Endothelial cell of umbilical vein (primary cell): ENCODE measurements around the gene CTNNA2. TPM values are rescaled to one million over a fixed set of nuclear protein-coding genes. Genes with fewer than 3 reads are reported as not detected.

Experiments
- BruUV-seq: library from RNA; stranded (reverse); fragments of 400-500 nt; replicated peaks from 2 replicates; lab custom pipeline; 2021; lab: Mats Ljungman, UMichigan
- CTCF ChIA-PET: fragments of 300-600, 350-600 bp; sonication (Branson Sonifier 250); formaldehyde crosslinking; loops from one replicate; lab custom pipeline; 2021; ENCODE audit warnings: antibody characterized with exemption, inconsistent platforms; lab: Charles Lee
- POLR2A ChIA-PET: fragments of 300-600, 350-600 bp; sonication (Branson Sonifier 250); formaldehyde crosslinking; loops from one replicate; lab custom pipeline; 2021; ENCODE audit warnings: antibody characterized with exemption, inconsistent platforms; lab: Charles Lee
- DNase-seq: peaks from one replicate; pipeline ENCODE4 v3.0.0-alpha.2; 2011; ENCODE audit warnings: low read depth, low spot score
- FAIRE-seq: peaks from 2 replicates; lab custom pipeline; 2011; peaks lifted over from hg19 to GRCh38; lab: Jason Lieb, UNC
- H2AFZ ChIP-seq: 2 replicates; pipeline ENCODE4 v1.6.0; 2012; ENCODE audit warnings: low read depth, low read length, control low read depth, inconsistent platforms
- H3K27ac ChIP-seq: 2 replicates; pipeline ENCODE4 v1.5.1; 2011; ENCODE audit warnings: low read depth, mild to moderate bottlenecking, control low read depth, low read length, moderate library complexity; ENCODE audit not compliant: insufficient read depth
- H3K27me3 ChIP-seq, 2 experiments: 2 replicates each; pipeline versions ENCODE4 v1.6.0 to v1.6.1; 2011; ENCODE audit warnings: low read length in 2 of 2, mixed read lengths in 1 of 2; ENCODE audit not compliant: control insufficient read depth in 2 of 2, insufficient read depth in 2 of 2
- H3K36me3 ChIP-seq, 2 experiments: 2 replicates in 1 of 2; 3 replicates in 1 of 2; pipeline ENCODE4 v1.5.1; 2011; ENCODE audit warnings: low read length in 2 of 2, mild to moderate bottlenecking in 1 of 2, moderate library complexity in 1 of 2; ENCODE audit not compliant: control insufficient read depth in 2 of 2, insufficient read depth in 2 of 2; ENCODE audit errors: extremely low read depth in 1 of 2
- H3K4me1 ChIP-seq: 3 replicates; pipeline ENCODE4 v1.5.1; 2011; ENCODE audit warnings: mild to moderate bottlenecking, low read length; ENCODE audit not compliant: control insufficient read depth, insufficient read depth; ENCODE audit errors: extremely low read depth
- H3K4me2 ChIP-seq: 2 replicates; pipeline ENCODE4 v1.6.1; 2011; ENCODE audit warnings: low read length, control low read depth, mixed read lengths; ENCODE audit not compliant: insufficient read depth
- H3K4me3 ChIP-seq, 3 experiments: fragments of 200-600 bp in 1 of 3; sonication (generic), shearing (Covaris generic) in 1 of 3; replicated peaks in 1 of 3; 2 replicates each; pipeline ENCODE4 v1.5.1; 2011 to 2016; ENCODE audit warnings: control low read depth in 3 of 3, low read length in 3 of 3, mild to moderate bottlenecking in 2 of 3, inconsistent platforms in 1 of 3, low read depth in 1 of 3, moderate library complexity in 1 of 3; ENCODE audit not compliant: insufficient read depth in 1 of 3
- H3K79me2 ChIP-seq: 2 replicates; pipeline ENCODE4 v1.6.0; 2012; ENCODE audit warnings: low read length, inconsistent platforms; ENCODE audit not compliant: control insufficient read depth, insufficient read depth
- H3K9ac ChIP-seq: replicated peaks from 2 replicates; pipeline ENCODE3; 2011; ENCODE audit warnings: low read length, control low read depth; ENCODE audit not compliant: insufficient read depth; ENCODE audit errors: extremely low read depth
- H3K9me1 ChIP-seq: replicated peaks from 3 replicates; pipeline ENCODE4 v1.6.0; 2011; ENCODE audit warnings: mild to moderate bottlenecking, low read length; ENCODE audit not compliant: control insufficient read depth, insufficient read depth; ENCODE audit errors: extremely low read depth
- H3K9me3 ChIP-seq: replicated peaks from 2 replicates; pipeline ENCODE4 v1.5.1; 2012; ENCODE audit warnings: low read length, inconsistent platforms; ENCODE audit not compliant: control insufficient read depth, insufficient read depth
- H4K20me1 ChIP-seq: replicated peaks from 2 replicates; pipeline ENCODE3; 2011; ENCODE audit warnings: mild to moderate bottlenecking, low read length; ENCODE audit not compliant: control insufficient read depth, insufficient read depth; ENCODE audit errors: extremely low read depth
- CTCF ChIP-seq, 2 donors: IDR thresholded peaks; 1 replicate in 1 of 2; 2 replicates in 1 of 2; pipeline ENCODE4 v1.5.1; 2011; ENCODE audit warnings: low read length in 2 of 2, mild to moderate bottlenecking in 2 of 2, moderate library complexity in 2 of 2, control low read depth in 1 of 2, inconsistent platforms in 1 of 2, low read depth in 1 of 2; ENCODE audit not compliant: insufficient read depth in 1 of 2; ENCODE audit errors: extremely low read depth in 1 of 2
- EZH2 ChIP-seq: IDR thresholded peaks from 2 replicates; pipeline ENCODE4 v1.6.1; 2012; ENCODE audit warnings: borderline replicate concordance, low read depth, mild to moderate bottlenecking, moderate library complexity, low read length, inconsistent platforms; ENCODE audit not compliant: severe bottlenecking
- FOS ChIP-seq: IDR thresholded peaks from 2 replicates; pipeline ENCODE4 v1.6.1; 2011; ENCODE audit warnings: mild to moderate bottlenecking, low read length, moderate library complexity, borderline replicate concordance; ENCODE audit not compliant: insufficient read depth
- GATA2 ChIP-seq: IDR thresholded peaks from 2 replicates; pipeline ENCODE4 v1.7.0; 2011; ENCODE audit warnings: low read depth, mild to moderate bottlenecking, moderate library complexity, mixed read lengths, low read length; ENCODE audit not compliant: insufficient read length, insufficient read depth
- JUN ChIP-seq: IDR thresholded peaks from 2 replicates; pipeline ENCODE4 v1.6.1; 2011; ENCODE audit warnings: borderline replicate concordance, low read depth; ENCODE audit not compliant: insufficient read length, insufficient read depth
- MYC ChIP-seq: IDR thresholded peaks from one replicate; pipeline ENCODE4 v1.6.1; 2011; ENCODE audit warnings: mild to moderate bottlenecking, low read depth, low read length
- POLR2A ChIP-seq: IDR thresholded peaks from 2 replicates; pipeline ENCODE4 v1.6.1; 2012; ENCODE audit warnings: low read depth, mild to moderate bottlenecking, control low read depth, low read length
- POLR2AphosphoS5 ChIP-seq: IDR thresholded peaks from 2 replicates; pipeline ENCODE4 v1.6.1; 2012; ENCODE audit warnings: low read depth, mild to moderate bottlenecking, control low read depth, low read length, moderate library complexity; ENCODE audit not compliant: insufficient read depth
- dilution Hi-C: fragments of 300-500 bp; cut with MboI; formaldehyde crosslinking; loops from one replicate; pipeline ENCODE4 v1.15.0; 2019; ENCODE audit warnings: low sequenced_read_pairs; ENCODE audit not compliant: extremely low pct_ligation_motif_present
- intact Hi-C: fragments of 100-400 bp; cut with micrococcal nuclease; formaldehyde crosslinking; loops from one replicate; pipeline ENCODE4 v1.10.0; 2022
- polyA plus RNA-seq, 4 experiments: library from polyadenylated mRNA; depleted of rRNA in 3 of 4; stranded (reverse) in 3 of 4; unstranded in 1 of 4; fragments of >200 nt; gene quantifications; 2 replicates each; pipeline versions ENCODE4 v1.2.1 to v1.2.3, GENCODE V29; 2011 to 2012; ENCODE audit warnings: missing spikeins in 1 of 4
- total RNA-seq: library from RNA; stranded (reverse); gene quantifications from 2 replicates; pipeline ENCODE4 v1.2.3, GENCODE V29; 2021
- TF ChIP-seq, protein P1 (sequence below): IDR thresholded peaks from 2 replicates; pipeline ENCODE4 v1.6.1; 2011; ENCODE audit not compliant: insufficient read depth, insufficient read length

CTNNA2 gene
- total and polyA plus RNA-seq, 2 donors (not counting 3 experiments of a cell fraction or from before 2014, with no cell fraction given), result not detected

- CTCF ChIA-PET, result no interaction called here
- dilution Hi-C loops, result no loop called here
- no peaks in the 10 kb centered on the region for H3K9me1 ChIP-seq
Measured at GRCh38 chr2:80070587-80070986, 557.7 kb downstream of the CTNNA2 start.

More at GRCh38 chr2:80070587-80070986, 557.7 kb downstream of the CTNNA2 start:
- no peak for FAIRE-seq
- Histone ChIP-seq H3K4me1 (no peaks in the 10 kb centered on the region), H3K27me3 (no peaks in the 10 kb centered on the region), H3K27ac (no peak overlapping the region), H3K36me3 (no peaks in the 10 kb centered on the region), H3K79me2 (no peaks in the 10 kb centered on the region), H3K9ac (no peak overlapping the region), H3K4me3 (no peak overlapping the region), H3K4me2 (no peak overlapping the region), H3K9me3 (no peaks in the 10 kb centered on the region), H2AFZ (no peak overlapping the region), H4K20me1 (no peaks in the 10 kb centered on the region)
- POLR2A ChIA-PET, result no interaction called here
- BruUV-seq, result no TSS peak
- DNase-seq, result no peak
- intact Hi-C loops, result no loop called here
- TF ChIP-seq POLR2AphosphoS5 (no peak), EZH2 (no peak), FOS (no peak), POLR2A (no peak), CTCF (IDR thresholded peaks at IDR 0.05; ENCODE audit: extremely low read depth in 1 of 2, insufficient read depth in 1 of 2, low read depth in 1 of 2, low read length in 2 of 2) (no peak), GATA2 (no peak), MYC (no peak), JUN (no peak)
- TF ChIP-seq, protein P1, sequence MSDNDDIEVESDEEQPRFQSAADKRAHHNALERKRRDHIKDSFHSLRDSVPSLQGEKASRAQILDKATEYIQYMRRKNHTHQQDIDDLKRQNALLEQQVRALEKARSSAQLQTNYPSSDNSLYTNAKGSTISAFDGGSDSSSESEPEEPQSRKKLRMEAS, result no peak
